Hematopoietic multipotent progenitor cell treated with erythropoietin and hydrocortisone succinate and interleukin-3 and kit ligand, for 17 days (in vitro differentiated cells): Measurements from ENCODE around the gene STK32B.
"Not testable (repeated sequence)": the region's sequence is repeated elsewhere in the genome, so short reads cannot be mapped to it uniquely, and the experiment has no call there.

Source experiments
- DNase-seq: peaks from one replicate; pipeline ENCODE4 v3.0.0-alpha.2; 2015; ENCODE audit warnings: low spot score

The STK32B gene

DNA sequence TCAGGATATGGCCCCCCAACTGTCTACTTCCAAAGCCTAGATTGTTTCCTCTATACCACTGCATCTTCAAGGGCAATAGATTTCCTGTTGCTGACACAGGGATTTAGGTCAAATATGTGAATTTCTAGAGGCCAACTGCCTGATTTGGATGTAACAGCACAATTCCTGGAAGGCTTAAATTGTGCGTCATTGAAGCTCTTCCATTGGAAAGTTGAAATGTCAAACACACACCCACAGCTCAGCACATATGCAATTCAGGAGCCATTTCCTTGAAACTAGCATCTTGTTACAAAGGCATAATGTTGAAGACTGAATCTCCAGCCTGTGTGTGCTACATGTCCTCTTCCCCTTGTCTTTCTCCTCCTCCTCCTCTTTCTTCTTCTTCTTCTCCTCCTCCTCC lies 158.6 kb downstream of the STK32B start:
- no peak for DNase-seq

DNA sequence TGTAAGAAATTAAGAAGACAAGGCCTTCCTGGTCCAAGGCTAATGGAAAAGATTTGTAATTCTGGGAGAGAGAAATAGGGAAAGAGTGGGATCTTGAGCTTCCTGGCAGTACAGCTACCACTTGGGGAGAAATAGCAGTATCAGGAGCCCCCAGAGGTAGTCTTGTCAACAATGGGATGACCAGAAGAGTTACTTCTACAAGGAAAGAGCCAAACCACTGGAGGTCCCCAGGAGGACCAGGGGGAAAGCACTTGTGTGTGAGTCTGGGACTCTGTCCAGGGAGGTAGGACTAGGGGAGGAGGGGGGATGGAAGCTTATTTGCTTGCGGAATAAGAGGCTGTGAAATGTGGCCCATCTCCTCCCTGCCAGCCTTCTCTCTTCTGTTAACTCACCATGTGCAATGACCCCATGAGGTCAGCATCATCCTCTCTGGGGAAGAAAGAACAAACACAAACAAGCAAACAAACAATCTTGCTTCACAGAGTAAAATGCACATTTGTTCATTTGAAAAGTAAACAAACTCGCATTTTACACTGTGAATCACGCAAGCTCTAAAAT lies 160.1 kb downstream of the STK32B start:
- no peak for DNase-seq

DNA sequence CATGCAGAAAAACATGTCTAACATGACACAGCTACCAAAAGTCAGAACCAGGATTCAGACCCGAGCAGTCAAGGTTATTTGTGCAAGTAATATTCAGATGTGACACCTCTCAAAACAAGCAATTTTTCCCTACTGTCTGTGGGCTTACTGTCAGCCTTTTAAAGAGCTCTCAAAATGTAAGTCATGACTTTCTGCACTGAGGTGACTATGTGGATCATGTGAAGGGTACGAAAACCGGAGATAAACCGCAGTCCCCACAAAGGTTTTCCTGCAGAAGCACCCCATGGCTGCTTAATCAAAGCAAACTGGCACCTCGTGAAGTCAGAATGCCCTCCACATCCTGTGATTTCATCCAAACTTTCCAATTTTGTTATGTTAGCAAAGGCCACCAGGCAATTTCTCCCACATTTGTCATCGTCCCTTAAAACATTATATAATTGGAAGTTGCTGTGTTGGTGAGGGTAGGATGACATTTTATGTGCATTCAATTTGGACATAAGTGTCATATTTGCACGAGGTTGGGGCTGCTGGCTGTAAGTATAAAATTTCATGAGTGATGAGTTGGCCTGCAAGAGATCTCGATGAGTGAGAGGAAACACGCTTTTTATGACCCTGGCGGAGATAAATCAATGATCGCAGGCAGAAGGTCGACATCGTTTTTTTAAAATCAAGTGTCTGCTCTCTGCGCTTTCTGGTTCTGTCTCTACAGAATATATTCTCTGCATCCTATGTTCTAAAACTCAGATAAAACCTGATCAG lies 161.2 kb downstream of the STK32B start:
- no peak for DNase-seq

DNA sequence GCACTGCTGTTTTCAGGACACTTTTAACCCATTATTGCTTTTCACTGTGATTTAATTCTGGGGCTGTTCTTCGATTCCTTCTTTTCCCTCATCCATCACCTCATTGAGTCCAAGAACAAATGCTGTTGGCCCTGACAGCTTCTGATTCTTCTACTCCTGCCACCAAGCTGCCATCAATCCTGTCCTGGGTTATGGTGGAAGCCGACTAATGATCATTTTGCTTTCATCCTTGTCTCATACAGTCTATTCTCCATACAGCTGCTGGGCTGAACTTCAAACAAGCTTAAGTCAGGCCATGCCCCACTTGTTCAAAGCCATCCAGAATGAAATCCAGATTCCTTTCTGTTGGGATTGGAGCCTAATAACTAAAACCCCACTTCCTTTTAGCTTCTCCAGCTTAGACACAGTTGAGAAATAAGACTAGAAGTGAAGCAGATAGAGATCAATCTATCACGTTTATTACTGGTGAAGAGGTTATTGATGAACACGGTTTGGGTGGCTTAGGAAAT lies 161.9 kb downstream of the STK32B start:
- no peak for DNase-seq

DNA sequence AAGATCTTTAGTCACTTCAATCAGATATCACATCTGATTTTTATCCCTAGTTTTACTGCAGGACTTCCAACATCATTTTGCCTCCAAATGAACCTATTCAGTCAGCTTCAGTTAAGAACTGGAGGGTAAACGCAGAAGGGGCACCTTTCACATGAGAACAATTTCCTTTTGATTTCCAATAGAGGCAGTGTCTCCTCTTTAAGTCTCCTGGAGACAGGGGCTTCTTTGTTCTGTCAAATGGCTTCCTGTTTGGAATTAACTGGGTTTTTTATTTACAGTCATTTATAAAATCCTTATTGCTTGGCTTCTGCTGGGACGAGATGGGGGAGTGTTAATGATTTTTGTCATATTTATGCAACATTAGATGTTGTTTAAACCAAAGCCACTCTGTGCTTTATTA lies 164.0 kb downstream of the STK32B start:
- no peak for DNase-seq

DNA sequence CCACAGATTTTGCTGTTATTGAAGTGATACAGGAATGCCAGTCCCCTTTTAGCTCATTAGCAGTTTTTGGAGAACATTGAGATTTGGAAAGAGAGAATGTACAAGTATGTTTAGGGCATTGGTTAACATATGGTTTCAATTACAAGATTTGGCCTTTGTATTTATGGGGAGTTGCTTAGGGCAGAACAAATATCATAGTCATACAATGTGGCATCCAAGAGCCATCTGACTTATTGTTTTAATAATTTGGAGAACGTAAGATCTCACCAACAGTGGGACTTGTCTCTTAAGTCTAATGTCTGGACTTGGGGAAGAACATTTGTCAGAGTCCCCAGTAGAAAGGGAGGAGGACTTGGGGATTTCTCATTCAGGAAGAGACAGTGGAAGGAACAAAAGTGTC lies 166.1 kb downstream of the STK32B start:
- no peak for DNase-seq

DNA sequence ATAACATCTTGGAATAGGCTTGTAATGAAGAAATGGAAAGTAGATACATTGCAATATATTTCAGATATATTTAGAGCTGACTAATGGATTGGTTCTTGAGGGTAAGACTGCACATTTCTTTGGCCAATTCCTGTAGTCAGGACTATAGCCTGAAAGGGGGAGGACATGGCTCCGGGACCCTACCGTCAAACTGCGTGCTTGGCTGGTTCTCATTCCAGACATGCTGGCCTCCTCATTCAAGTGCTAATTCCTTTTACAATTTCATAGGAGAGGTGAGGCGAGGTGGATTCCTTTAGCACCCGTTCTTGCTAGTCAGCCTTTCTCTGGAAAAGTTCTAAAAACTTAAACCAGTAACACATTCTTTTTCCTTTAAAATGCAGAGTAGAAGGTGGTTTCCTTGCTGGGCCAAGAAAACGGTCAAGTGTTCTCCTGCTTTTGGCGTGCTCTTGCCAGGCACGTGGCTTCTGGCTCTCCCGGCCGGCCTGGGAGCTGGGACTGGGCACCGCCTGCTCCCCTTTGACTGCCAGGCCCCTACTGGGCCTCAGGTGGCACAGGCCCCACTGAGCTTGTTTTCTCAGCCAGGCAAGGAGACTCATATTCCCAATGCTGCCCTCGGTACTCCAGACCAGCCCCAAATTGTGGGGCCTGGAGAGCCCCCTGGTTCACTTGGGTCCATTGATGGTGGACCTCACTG lies 167.2 kb downstream of the STK32B start:
- no peak for DNase-seq

DNA sequence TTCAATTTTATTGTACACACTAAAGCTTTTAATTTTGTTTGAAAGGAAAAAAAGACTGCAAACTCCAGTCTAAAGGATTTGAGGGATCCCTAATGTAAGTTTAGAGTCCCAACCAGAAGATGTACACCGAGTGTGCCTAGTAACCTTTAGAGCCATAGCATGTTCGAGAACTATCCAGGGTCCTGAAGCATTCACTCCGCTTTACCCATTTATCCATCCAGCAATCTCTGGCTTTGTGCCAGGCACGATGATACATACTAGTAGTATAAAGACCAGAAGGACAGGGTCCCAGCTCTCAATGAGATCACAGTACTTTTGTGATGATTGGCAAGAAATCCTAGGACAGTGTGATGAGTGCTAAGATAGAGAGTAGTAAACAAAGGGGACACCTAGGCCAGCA lies 168.7 kb downstream of the STK32B start:
- no peak for DNase-seq

DNA sequence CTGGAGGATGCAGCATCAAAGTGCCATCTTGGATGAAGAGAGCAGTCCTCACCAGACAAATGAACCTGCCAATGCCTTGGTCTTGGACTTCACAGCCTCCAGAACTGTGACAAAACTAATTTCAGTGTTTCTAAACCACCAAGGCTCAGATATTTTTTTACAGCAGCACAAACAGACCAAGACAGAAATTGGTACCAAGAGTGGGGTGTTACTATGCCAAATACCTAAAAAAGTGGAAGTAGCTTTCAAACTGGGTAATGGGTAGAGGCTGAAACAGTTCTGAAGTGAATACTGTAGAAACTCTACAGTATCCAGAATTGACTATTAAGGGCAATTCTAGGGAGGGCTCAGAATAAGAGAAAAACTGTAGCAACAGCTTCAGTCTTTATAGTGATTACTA lies 170.8 kb downstream of the STK32B start:
- DNase-seq = no peak

DNA sequence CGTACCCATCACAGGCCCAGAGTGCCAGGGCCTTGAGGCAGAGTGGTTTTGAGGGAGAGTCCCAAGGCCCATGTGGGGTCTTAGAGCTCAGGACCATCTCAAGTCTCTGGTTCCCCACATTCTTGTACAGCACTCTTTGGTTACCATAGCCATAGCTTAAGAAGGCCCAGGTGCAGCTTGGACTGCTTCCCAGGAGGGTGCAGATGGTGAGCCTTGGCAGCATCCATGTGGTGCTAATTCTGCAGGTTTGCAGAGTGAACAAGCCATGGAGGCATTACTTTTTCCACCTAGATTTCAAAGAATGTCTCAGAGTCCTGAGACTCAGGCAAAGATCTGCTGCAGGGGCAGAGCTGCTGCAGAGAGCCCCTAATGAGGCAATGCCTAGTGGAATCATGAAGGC lies 171.7 kb downstream of the STK32B start:
- no peak for DNase-seq

DNA sequence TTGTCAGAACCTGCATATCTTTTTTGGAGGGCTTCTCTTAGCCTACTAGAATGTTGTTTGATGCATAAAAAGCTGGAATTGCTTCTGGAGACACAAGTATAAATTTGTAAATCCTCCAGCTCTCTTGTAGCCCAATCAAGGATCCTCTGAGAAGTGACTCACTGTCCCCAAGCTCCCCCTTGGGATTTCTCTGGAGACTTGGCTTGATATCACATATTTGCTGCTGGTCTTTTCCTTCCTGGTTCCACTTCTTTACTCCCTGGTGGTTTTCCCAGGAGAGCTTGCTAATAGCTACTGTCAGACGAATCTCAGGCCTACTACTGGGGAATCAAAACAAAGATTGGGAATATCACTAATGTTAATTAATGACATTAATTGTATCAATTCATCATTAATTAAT lies 173.1 kb downstream of the STK32B start:
- no peak for DNase-seq

DNA sequence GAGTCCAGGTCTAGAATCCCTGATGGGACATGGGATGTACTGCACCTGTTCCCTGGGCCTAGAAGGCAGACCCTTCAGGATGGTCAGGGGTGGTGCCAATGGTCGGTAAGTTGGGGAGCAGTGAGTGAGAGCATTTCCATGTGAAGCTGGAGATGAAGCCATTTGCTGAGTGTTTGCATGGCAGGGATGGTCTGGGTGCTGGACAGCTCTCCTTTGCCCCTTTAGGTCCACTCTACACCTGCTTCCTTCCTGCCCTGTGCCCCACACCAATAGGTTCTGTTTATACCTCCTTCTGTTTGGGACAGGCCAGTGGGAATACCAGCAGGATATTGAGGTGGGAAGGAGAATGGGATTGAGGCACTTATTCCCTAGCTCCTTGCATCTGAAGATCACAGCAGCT lies 181.3 kb downstream of the STK32B start:
- DNase-seq = no peak

DNA sequence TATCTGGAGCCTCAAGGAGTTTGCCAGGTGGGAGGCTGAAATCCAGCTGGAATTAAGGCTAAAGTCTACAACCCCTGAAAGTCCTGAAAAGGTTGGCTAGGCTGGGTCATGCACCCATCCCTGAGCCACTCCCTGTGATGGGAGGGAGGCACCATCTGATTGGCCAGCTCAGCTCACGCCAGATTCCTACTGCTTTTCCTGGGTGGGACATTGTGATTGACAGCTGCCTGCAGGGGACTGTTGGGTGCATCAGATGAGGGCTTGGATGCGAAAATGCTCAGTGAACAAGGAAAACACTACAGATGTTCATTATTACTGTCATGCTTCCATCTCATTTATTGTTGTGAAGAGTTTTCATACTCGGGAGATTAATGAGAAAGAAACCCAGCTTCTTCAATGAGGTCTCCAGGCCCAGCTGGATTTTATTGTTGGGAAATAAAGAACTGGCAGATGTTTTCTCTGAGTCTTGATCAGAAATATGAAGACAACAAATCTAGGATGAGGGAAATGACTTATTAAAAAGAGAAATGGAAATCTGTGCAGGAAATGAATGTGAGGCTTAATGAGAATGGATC lies 185.9 kb downstream of the STK32B start:
- no peak for DNase-seq

DNA sequence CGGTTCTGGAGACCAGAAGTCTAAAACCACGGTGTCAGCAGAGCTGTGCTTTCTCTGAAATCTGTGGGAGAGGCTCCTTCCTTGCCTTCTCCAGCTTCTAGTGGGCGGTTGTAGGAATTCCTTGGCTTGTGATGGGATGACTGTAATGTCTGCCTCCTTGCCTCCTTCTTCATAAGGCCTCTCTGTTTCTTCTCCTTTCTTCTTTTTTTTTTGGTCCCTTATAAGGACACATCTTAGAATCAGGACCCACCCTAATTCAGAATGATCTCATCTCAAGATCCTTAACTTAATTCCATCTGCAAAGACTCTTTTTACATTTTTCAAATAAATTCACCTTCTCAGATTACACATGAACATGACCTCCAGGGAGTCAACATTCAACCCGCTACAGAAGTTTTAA lies 186.9 kb downstream of the STK32B start:
- DNase-seq = no peak

DNA sequence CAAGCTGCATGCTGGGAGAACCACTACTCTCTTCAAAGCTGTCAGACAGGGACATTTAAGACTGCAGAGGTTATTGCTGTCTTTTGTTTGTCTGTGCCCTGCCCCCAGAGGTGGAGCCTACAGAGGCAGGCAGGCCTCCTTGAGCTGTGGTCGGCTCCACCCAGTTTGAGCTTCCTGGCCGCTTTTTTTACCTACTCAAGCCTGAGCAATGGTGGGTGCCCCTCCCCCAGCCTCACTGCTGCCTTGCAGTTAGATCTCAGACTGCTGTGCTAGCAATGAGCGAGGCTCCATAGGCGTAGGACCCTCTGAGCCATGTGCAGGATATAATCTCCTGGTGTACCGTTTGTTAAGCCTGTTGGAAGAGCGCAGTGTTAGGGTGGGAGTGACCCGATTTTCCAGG lies 195.8 kb downstream of the STK32B start:
- DNase-seq = not testable (repeated sequence)

DNA sequence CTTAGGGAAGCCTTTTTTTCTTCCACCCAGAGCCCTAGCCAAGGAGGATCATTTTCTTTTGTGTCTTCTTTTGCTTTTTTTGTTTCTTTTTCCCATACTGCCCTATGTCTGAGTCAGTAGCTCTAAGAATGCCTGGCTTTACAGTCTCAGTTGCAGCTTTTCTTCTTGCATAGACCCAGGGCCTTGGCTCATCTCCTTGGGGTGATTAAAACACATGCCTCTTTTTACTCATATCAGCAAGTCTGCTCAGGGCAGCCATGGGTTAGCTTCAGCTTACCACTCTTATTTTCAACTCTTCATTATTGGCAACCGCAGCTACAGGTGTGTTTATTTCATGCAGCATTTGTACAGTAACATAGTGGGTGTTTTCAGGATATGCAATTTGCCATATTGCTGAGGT lies 196.5 kb downstream of the STK32B start:
- no peak for DNase-seq

DNA sequence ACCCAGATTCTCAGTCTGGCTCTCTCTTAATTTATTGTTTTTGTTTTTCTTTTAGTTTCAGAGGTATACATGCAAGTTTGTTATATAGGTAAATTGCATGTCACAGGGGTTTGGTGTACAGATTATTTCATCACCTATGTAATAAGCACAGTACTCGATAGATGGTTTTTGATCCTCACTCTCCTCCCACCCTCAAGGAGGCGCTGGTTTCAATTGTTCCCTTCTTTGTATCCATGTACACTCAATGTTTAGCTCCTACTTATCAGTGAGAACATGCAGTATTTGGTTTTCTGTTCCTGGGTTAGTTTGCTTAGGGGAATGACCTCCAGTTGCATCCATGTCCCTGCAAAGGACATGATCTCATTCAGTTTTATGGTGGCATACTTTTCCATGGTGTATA lies 198.4 kb downstream of the STK32B start:
- no peak for DNase-seq

DNA sequence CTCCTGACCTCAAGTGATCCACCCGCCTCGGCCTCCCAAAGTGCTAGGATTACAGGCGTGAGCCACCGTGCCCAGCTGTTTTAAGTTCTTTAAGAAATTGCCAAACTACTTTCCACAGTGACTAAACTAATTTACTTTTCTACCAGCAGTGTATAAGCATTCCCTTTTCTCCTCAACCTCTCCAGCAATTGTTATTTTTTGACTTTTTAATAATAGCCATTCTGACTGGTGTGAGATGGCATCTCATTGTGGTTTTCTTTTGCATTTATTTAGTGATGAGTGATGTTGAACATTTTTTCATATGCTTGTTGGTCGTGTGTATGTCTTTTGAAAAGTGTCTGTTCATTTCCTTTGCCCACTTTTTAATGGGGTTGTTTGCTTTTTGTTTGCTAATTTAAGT lies 199.3 kb downstream of the STK32B start:
- not testable (repeated sequence) for DNase-seq

DNA sequence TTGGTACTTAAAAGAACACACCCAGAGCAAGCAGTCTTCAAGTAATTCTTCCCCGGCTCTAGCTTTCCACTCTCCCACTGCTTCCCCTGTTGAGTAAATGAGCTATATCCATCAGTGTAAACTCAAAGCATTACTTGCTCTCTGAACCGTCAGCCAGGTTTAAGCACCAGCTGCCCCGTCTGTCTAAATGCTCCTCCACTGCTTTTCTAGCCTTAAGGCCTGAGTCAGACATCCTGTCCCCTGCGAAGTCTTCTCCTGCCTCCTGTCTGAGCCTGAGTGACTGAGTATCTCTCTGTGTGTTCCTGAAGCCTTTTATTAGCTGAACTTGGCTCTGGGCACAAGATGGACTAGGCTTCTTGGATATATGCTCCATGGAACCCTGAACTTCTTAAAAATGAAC lies 205.1 kb downstream of the STK32B start:
- DNase-seq = no peak

DNA sequence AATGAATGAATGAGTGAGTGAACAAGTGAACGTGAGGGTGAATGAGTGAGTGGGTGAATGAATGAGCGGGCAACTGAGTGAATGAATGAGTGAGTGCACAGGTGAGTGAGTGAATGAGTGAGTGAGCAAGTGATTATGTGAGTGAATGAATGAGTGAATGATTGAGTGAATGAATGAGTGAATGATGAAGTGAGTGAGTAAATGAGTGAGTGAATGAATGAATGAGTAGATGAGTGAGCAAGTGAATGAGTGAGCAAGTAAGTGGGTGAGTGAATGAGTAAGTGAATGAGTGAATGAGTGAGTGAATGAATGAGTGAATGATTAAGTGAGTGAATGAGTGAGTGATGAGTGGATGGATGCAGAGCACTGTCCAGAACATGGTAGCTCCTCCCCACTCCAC lies 205.8 kb downstream of the STK32B start:
- DNase-seq = no peak

DNA sequence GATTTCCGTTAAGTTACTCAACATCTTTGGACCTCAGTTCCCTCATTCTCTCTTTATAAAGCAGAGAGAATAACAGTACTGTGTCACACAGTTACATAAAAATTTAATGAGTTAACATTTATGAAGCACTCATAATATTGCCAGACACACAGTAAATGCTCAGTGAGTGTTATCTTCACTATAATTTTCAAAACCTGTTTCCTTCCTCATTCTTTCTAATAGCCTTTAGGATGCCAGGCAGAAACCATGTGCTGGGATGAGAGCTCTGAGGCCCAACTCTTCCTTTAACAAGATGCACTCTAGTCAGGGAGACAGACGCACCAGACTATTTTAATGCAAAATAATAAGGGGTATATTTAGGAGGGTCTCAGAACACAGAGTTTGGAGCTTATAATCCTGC lies 208.2 kb downstream of the STK32B start:
- DNase-seq = no peak

DNA sequence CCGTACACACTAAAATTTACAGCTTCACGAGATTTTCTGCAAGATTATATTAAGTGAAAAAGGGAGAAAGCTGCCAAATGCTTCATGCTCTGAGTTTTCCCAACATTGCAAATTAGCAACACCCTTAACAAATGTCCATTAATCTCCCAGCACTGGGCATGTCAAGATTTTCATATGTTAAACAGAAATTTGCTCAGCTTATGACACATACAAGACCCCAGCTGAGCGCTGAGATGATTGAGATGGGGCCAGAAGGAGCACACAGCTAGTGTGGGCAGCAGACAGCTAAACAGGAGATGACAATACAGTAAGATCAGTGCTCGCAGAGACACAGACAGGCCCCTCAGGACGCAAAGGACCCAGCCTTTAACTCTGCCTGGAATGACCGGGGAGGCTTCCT lies 208.8 kb downstream of the STK32B start:
- no peak for DNase-seq

DNA sequence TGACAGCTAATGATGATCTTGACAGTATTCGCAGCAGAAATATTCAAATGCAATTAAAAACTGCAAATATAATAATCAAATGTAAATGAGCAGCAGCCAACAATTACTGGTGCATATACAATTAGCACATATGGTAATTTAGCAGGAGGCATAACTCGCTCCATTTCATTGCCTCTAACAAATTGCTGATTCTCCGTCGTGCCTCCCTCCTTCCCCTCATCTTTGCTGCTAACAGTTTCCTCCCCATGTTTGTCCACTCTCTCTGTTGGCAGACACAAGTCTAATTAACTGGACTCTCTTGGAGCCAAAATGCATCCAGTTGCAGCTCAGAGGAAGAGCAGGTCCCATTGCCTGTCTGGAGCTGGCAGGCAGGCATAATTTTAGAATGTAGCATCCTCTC lies 210.6 kb downstream of the STK32B start:
- DNase-seq = no peak
